Measurements from ENCODE around the gene POLR3K.

Gene POLR3K

GRCh38 chr16:53346-54236 lies at the start of gene POLR3K, which contains the start of gene SNRNP25:
Gene POLR3K (minus strand): TSS chr16:53608. CDS start chr16:53586, 22 bp downstream.
Gene SNRNP25 (plus strand): TSS chr16:53828. CDS start chr16:54017, 189 bp downstream.
- peak; percentile 98 to 99 for DNase-seq

- DNase-seq = no peak
These were observed 48.9 kb upstream of the POLR3K start for GRCh38 chr16:102060-102855.

GRCh38 chr16:101586-101985 lies 48.2 kb upstream of the POLR3K start:
- no peak for DNase-seq

- no peak for DNase-seq
These were observed 47.6 kb upstream of the POLR3K start for GRCh38 chr16:100989-101388.

GRCh38 chr16:97822-98221 lies 44.4 kb upstream of the POLR3K start:
- DNase-seq = no peak

GRCh38 chr16:96935-97381 lies 43.5 kb upstream of the POLR3K start:
- DNase-seq = peak; percentile 90

- DNase-seq = no peak
These were observed 41.5 kb upstream of the POLR3K start for GRCh38 chr16:94918-95265.

GRCh38 chr16:92431-93339 lies 39.3 kb upstream of the POLR3K start:
- DNase-seq = no peak

- no peak for DNase-seq
These were observed 38.1 kb upstream of the POLR3K start for GRCh38 chr16:91484-91883.

GRCh38 chr16:89391-90302 lies 36.2 kb upstream of the POLR3K start:
- no peak for DNase-seq

- DNase-seq = no peak
These were observed 35.2 kb upstream of the POLR3K start for GRCh38 chr16:88613-89012.

GRCh38 chr16:86483-86952 lies 33.1 kb upstream of the POLR3K start:
- DNase-seq = no peak

GRCh38 chr16:85865-86264 lies 32.5 kb upstream of the POLR3K start:
- no peak for DNase-seq

GRCh38 chr16:85407-85782 lies 32.0 kb upstream of the POLR3K start:
- DNase-seq = no peak

- DNase-seq = peak; percentile 62 to 65
These were observed 31.5 kb upstream of the POLR3K start for GRCh38 chr16:84718-85406.

GRCh38 chr16:83781-84615 lies 30.6 kb upstream of the POLR3K start:
- DNase-seq = no peak

GRCh38 chr16:83060-83603 lies 29.7 kb upstream of the POLR3K start:
- no peak for DNase-seq

- DNase-seq = no peak
These were observed 26.0 kb upstream of the POLR3K start for GRCh38 chr16:79151-80054.
